GM12878 (cell line): ENCODE results near the gene SEMA5B. TPM values are rescaled to one million over a fixed set of nuclear protein-coding genes. Genes with fewer than 3 reads are reported as not detected.

Experiments
- ATAC-seq: fragments of 200-7000 bp; cut with Tn5 transposase; 3 replicates; pipeline ENCODE4 v1.9.1; 2020; ENCODE audit warnings: mild to moderate bottlenecking, moderate library complexity
- BruUV-seq: library from RNA; stranded (reverse); fragments of 400-500 nt; replicated peaks from 2 replicates; lab custom pipeline; 2021; lab: Mats Ljungman, UMichigan
- CTCF ChIA-PET: fragments of 300-600 bp; sonication (Branson Sonifier 250); formaldehyde crosslinking; extraction: SDS; loops from one replicate; lab custom pipeline; 2021; ENCODE audit warnings: inconsistent platforms; lab: Yijun Ruan, JAX
- POLR2A ChIA-PET: fragments of 350-600 bp; formaldehyde crosslinking; extraction: SDS; loops from one replicate; lab custom pipeline; 2021; ENCODE audit warnings: inconsistent platforms; lab: Charles Lee
- RAD21 ChIA-PET: fragments of 300-600 bp; sonication (Branson Sonifier 250); formaldehyde crosslinking; loops from one replicate; lab custom pipeline; 2023; ENCODE audit warnings: antibody characterized with exemption; ENCODE audit not compliant: unreplicated experiment; lab: Charles Lee
- SMC1A ChIA-PET: fragments of 300-600 bp; sonication (Branson Sonifier 250); formaldehyde crosslinking; loops from one replicate; lab custom pipeline; 2023; ENCODE audit not compliant: unreplicated experiment, uncharacterized antibody; lab: Charles Lee
- DNase-seq: peaks from one replicate; pipeline ENCODE4 v3.0.0-alpha.2; 2011; ENCODE audit warnings: low read depth, low spot score
- FAIRE-seq: peaks from 3 replicates; lab custom pipeline; 2011; peaks lifted over from hg19 to GRCh38; lab: Jason Lieb, UNC
- H2AFZ ChIP-seq: 2 replicates; pipeline ENCODE4 v1.6.0; 2011; ENCODE audit warnings: low read depth, low read length, control low read depth; ENCODE audit not compliant: control insufficient read depth
- H3K27ac ChIP-seq: 2 replicates; pipeline ENCODE4 v1.5.1; 2011; ENCODE audit warnings: control low read depth; ENCODE audit not compliant: control insufficient read depth, insufficient read depth
- H3K27me3 ChIP-seq, 2 experiments: replicated peaks in 1 of 2; 2 replicates each; pipeline versions ENCODE4 v1.6.0 to v1.6.1; 2011; ENCODE audit warnings: low read length in 1 of 2; ENCODE audit not compliant: control insufficient read depth in 2 of 2, insufficient read depth in 2 of 2
- H3K36me3 ChIP-seq, 2 experiments: 2 replicates each; pipeline ENCODE4 v1.5.1; 2011; ENCODE audit warnings: low read length in 1 of 2; ENCODE audit not compliant: control insufficient read depth in 2 of 2, insufficient read depth in 2 of 2
- H3K4me1 ChIP-seq: 2 replicates; pipeline ENCODE4 v1.6.1; 2011; ENCODE audit warnings: mild to moderate bottlenecking, low read length, moderate library complexity, mixed read lengths; ENCODE audit not compliant: control insufficient read depth, insufficient read depth
- H3K4me2 ChIP-seq: 2 replicates; pipeline ENCODE4 v1.6.0; 2011; ENCODE audit warnings: control low read depth; ENCODE audit not compliant: control insufficient read depth, insufficient read depth
- H3K4me3 ChIP-seq: fragments of 200-600 bp; sonication (generic); 2 replicates; pipeline ENCODE4 v1.5.1; 2016
- H3K79me2 ChIP-seq: 2 replicates; pipeline ENCODE4 v1.6.0; 2011; ENCODE audit warnings: low read length; ENCODE audit not compliant: control insufficient read depth, insufficient read depth
- H3K9ac ChIP-seq: 2 replicates; pipeline ENCODE4 v1.8.0; 2011; ENCODE audit warnings: low read length, control low read depth, mixed read lengths; ENCODE audit not compliant: control insufficient read depth, insufficient read depth
- H3K9me3 ChIP-seq: replicated peaks from 3 replicates; pipeline ENCODE4 v1.5.1; 2011; ENCODE audit warnings: mild to moderate bottlenecking, low read length; ENCODE audit not compliant: control insufficient read depth, insufficient read depth
- H4K20me1 ChIP-seq: 2 replicates; pipeline ENCODE4 v1.6.0; 2011; ENCODE audit not compliant: control insufficient read depth, insufficient read depth
- CEBPZ ChIP-seq: fragments of 150-350 bp; IDR thresholded peaks from 2 replicates; pipeline ENCODE4 v1.6.1; 2016; ENCODE audit warnings: low read depth, low read length
- E2F4 ChIP-seq: IDR thresholded peaks from 2 replicates; pipeline ENCODE4 v1.6.1; 2012; ENCODE audit warnings: low read depth, low read length, improper control_type of control experiment
- KDM1A ChIP-seq: fragments of 200-600 bp; sonication (generic); IDR thresholded peaks from 2 replicates; pipeline ENCODE4 v1.6.1; 2016; ENCODE audit warnings: borderline replicate concordance
- MEF2A ChIP-seq: IDR thresholded peaks from 2 replicates; pipeline ENCODE4 v1.6.1; 2011; ENCODE audit warnings: low read depth, mild to moderate bottlenecking, low read length, moderate library complexity; ENCODE audit not compliant: insufficient read depth
- REST ChIP-seq: IDR thresholded peaks from 2 replicates; pipeline ENCODE4 v1.6.1; 2012; ENCODE audit warnings: mild to moderate bottlenecking, low read depth, low read length
- SMAD5 ChIP-seq: IDR thresholded peaks from 2 replicates; pipeline ENCODE4 v1.6.1; 2016; ENCODE audit warnings: antibody characterized with exemption, low read depth
- SMARCA5 ChIP-seq: fragments of 450-650 bp; IDR thresholded peaks from 2 replicates; pipeline ENCODE4 v1.6.1; 2017; ENCODE audit warnings: mild to moderate bottlenecking
- STAT3 ChIP-seq: IDR thresholded peaks from 2 replicates; pipeline ENCODE4 v1.6.1; 2011; ENCODE audit warnings: low read depth, low read length, improper control_type of control experiment
- ZNF622 ChIP-seq: fragments of 450-650 bp; IDR thresholded peaks from 2 replicates; pipeline ENCODE4 v1.6.1; 2017; ENCODE audit warnings: mild to moderate bottlenecking, inconsistent platforms
- WGBS: methylation state at CpG from one replicate; pipeline ENCODE4 v1.1.6; 2016; ENCODE audit warnings: low lambda C conversion rate; ENCODE audit not compliant: insufficient replicate concordance, insufficient coverage; ENCODE audit errors: missing lambda C conversion rate; 5-methylcytosine and 5-hydroxymethylcytosine counted together
- in situ Hi-C: fragments of 300-500 bp; cut with MboI; formaldehyde crosslinking; loops from 9 replicates; pipeline ENCODE4 v1.14.3; 2018; ENCODE audit warnings: mixed read lengths
- intact Hi-C: fragments of 100-400 bp; cut with micrococcal nuclease; formaldehyde crosslinking; loops from one replicate; pipeline ENCODE4 v1.14.2; 2022; ENCODE audit not compliant: unreplicated experiment
- polyA plus RNA-seq, 11 experiments: library from polyadenylated mRNA; depleted of rRNA in 4 of 11; unstranded in 6 of 11; stranded (reverse) in 5 of 11; fragments of >200 nt; fragmentation: Nextera tagmentation in 4 of 11; fragmentation: Illumina TruSeq in 1 of 11; extraction: Ambion mirVana in 4 of 11; extraction: Trizol in 1 of 11; gene quantifications; 1 replicate in 1 of 11; 2 replicates in 10 of 11; pipeline versions ENCODE4 v1.2.1 to v1.2.3, GENCODE V29; 2011 to 2016; ENCODE audit warnings: inconsistent platforms in 2 of 11, missing spikeins in 2 of 11, low read depth in 1 of 11
- total RNA-seq, 4 experiments: library from RNA; depleted of rRNA in 3 of 4; stranded (reverse); fragments of >200 nt in 3 of 4; fragmentation: Illumina TruSeq in 1 of 4; extraction: Trizol in 1 of 4; gene quantifications; 2 replicates each; pipeline versions ENCODE4 v1.2.1 to v1.2.3, GENCODE V29; 2013 to 2021

The SEMA5B gene
- total and polyA plus RNA-seq, 10 of the 15 experiments (the other 5 are each of a cell fraction or from before 2014, with no cell fraction given): 0.05 TPM; not detected in 9

- CTCF ChIA-PET: no interaction called here
- H3K4me3 ChIP-seq: no peak overlapping the region
- POLR2A ChIA-PET: no interaction called here
- no peaks in the 10 kb centered on the region for H3K36me3 ChIP-seq
- no peaks in the 10 kb centered on the region; the same call in 1 of the 2 replicates for H3K4me1 ChIP-seq
- no peak for FAIRE-seq
- 63% methylated on average over 2 of the region's 2 CpGs for WGBS
- no peaks in the 10 kb centered on the region for H4K20me1 ChIP-seq
- no TSS peak for BruUV-seq
- no peaks in the 10 kb centered on the region for H3K79me2 ChIP-seq
- no peak overlapping the region for H3K4me2 ChIP-seq
- TF ChIP-seq SMAD5: no peak
- RAD21 ChIA-PET: no interaction called here
- no peak for ATAC-seq
- H2AFZ ChIP-seq: no peak overlapping the region
- intact Hi-C loops: no loop called here
- H3K9me3 ChIP-seq: no peaks in the 10 kb centered on the region
- no peak for DNase-seq
- in situ Hi-C loops: no loop called here
- SMC1A ChIA-PET: no interaction called here
- no peak overlapping the region for H3K9ac ChIP-seq
- H3K27ac ChIP-seq: no peak overlapping the region
- H3K27me3 ChIP-seq: peaks cover 4 to 6% of the 10 kb centered on the region in 2 experiments; a peak in 3 of 4 replicates
These were observed 103.5 kb downstream of the SEMA5B start for GRCh38 chr3:122924056-122924455.

- DNase-seq (no peak), FAIRE-seq (no peak), ATAC-seq (no peak)
- Histone ChIP-seq H3K4me1 (no peaks in the 10 kb centered on the region; the same call in 1 of the 2 replicates), H3K4me3 (no peak overlapping the region), H2AFZ (no peak overlapping the region), H3K79me2 (no peaks in the 10 kb centered on the region), H4K20me1 (no peaks in the 10 kb centered on the region), H3K9me3 (no peaks in the 10 kb centered on the region), H3K27me3 (peaks cover 4 to 6% of the 10 kb centered on the region in 2 experiments; a peak in 3 of 4 replicates), H3K9ac (no peak overlapping the region), H3K36me3 (no peaks in the 10 kb centered on the region), H3K4me2 (no peak overlapping the region), H3K27ac (no peak overlapping the region)
- ChIA-PET POLR2A (no interaction called here), RAD21 (no interaction called here), SMC1A (no interaction called here), CTCF (no interaction called here)
- in situ Hi-C loops (no loop called here), intact Hi-C loops (no loop called here)
- no TSS peak for BruUV-seq
- WGBS: 17% methylated on average over 6 of the region's 6 CpGs
- TF ChIP-seq MEF2A (no peak), KDM1A (no peak), E2F4 (no peak), SMARCA5 (no peak), STAT3 (no peak), CEBPZ (no peak), ZNF622 (no peak), REST (no peak)
These were observed 104.0 kb downstream of the SEMA5B start for GRCh38 chr3:122923611-122924010.
